ENCODE data around the gene TATDN2.

TATDN2 gene

DNA sequence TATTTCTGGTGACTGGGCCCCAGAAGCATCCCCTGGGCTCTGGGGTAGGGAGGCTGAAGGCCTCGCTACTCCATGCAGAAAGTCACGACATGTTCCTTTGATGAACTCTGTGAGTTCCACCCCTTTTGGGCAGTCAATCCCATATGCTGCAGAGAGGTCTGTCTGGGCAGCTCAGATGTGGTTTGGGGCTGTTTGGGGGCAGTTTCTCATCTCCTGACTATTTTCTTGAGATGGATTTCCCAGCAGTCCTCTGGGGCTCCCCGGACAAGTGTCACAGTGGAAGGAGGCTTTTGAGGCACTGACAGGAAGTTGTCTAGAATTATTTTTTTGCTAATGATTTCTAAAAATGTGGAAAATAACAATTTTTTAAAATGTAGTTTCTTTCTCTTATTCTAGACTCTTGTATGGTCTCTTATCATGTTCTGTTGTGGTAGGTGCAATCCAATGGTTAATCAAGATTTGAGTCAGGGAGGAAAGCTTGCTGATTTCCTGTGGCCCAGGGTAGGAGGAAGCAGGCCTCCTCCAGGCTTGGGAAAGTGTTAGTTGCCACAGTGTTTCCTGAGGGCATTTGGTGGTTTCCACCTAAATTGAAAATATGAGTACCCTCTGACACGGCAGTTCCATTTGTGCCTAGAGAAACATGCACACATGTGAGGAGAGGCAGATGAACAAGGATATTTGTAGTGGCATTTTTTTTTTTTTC lies 19.9 kb upstream of the TATDN2 start:
- H3K4me3 ChIP-seq (ENCODE audit: low read depth, low read length): no peak overlapping the region
- DNase-seq (ENCODE audit: low read depth): no peak
- no peak for TF ChIP-seq CTCF (IDR thresholded peaks at IDR 0.05; ENCODE audit: control insufficient read depth, extremely low read depth, insufficient read depth)

DNA sequence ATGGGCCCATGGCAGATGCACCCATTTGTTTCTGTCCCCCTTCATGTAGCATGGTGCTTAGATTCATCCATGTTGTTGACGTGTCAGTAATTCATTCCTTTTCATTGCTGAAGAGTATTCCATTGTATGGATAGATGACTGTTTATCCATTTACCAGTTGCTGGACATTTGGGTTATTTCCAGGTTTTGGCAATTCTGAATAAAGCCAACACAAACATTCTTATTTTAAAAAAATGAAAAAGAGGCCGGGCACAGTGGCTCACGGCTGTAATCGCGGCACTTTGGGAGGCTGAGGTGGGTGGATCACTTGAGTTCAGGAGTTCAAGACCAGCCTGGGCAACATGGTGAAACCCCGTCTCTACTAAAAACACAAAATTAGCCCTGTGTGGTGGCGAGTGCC lies 18.7 kb upstream of the TATDN2 start:
- H3K4me3 ChIP-seq (ENCODE audit: low read depth, low read length): no peak overlapping the region
- no peak for TF ChIP-seq CTCF (IDR thresholded peaks at IDR 0.05; ENCODE audit: control insufficient read depth, extremely low read depth, insufficient read depth)
- DNase-seq (ENCODE audit: low read depth): no peak

DNA sequence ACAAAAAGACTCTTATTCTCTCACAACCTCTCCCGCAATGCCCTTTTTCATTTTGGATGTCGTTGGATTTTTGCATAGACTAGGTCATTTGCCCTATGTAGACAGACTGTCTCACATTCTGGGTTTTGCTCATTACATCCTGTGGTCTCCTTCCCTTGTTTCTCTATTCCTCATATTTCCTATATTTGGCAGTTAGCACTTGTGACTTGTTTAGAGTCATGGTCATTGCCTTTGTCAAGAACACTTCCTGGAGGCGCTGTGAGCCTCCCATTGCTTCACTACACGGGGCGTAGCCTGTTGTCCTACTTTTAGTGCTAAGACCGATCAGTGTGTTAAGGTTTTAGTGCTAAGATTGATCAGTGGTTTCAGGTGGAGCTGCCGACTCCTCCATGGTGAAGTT lies 16.1 kb upstream of the TATDN2 start:
- no peak for DNase-seq (ENCODE audit: low read depth)
- TF ChIP-seq CTCF (IDR thresholded peaks at IDR 0.05; ENCODE audit: control insufficient read depth, extremely low read depth, insufficient read depth): no peak

GRCh38 chr3:10233988-10234387 lies 14.3 kb upstream of the TATDN2 start:
- no peak for TF ChIP-seq CTCF (IDR thresholded peaks at IDR 0.05; ENCODE audit: control insufficient read depth, extremely low read depth, insufficient read depth)
- H3K4me3 ChIP-seq (ENCODE audit: low read depth, low read length): no peak overlapping the region
- no peak for DNase-seq (ENCODE audit: low read depth)

More for the DNA sequence above, 16.1 kb upstream of the TATDN2 start:
- H3K4me3 ChIP-seq (ENCODE audit: low read depth, low read length): no peak overlapping the region

DNA sequence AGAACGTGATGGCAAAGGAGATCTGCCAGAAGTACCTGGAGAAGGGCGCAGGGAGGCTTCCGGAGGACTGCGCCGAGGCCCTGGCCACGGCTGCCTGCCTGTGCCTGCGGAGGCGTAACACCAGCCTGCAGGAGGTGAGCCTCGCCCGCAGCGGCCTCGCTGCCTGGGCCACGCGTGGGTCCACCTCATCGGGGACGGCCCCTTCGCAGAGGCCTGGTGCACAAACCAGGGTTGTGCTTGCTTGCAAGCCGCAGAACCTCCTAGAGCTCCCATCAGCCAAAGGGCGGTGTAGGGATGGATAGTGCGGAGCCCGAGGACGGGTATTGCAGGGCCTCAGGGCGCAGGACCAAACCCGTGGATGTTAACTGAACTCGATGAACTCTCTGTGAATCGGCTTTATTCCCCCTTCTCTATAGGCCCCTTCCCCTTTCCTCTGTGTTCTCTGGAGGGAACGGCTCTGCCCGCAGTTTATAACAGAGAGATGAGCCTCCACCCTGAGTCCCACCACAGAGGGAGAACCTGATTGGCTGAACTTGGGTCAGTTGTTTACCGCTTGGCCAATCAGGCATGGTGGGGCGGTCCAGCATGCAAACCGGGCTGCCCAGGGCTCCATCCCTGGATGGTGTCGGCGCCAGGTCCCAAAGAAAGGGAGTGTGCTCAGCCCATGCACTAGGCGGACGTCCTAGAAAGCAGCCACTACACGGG lies 13.6 kb upstream of the TATDN2 start:
- no peak overlapping the region for H3K4me3 ChIP-seq (ENCODE audit: low read depth, low read length)
- DNase-seq (ENCODE audit: low read depth): no peak
- TF ChIP-seq CTCF (IDR thresholded peaks at IDR 0.05; ENCODE audit: control insufficient read depth, extremely low read depth, insufficient read depth): no peak

- TF ChIP-seq CTCF (IDR thresholded peaks at IDR 0.05; ENCODE audit: control insufficient read depth, extremely low read depth, insufficient read depth): no peak
These were observed 12.7 kb upstream of the TATDN2 start for GRCh38 chr3:10235551-10235950.

More at GRCh38 chr3:10235551-10235950, 12.7 kb upstream of the TATDN2 start:
- no peak for DNase-seq (ENCODE audit: low read depth)
- H3K4me3 ChIP-seq (ENCODE audit: low read depth, low read length): no peak overlapping the region
